Hematopoietic multipotent progenitor cell treated with erythropoietin and hydrocortisone succinate and interleukin-3 and kit ligand, for 17 days (in vitro differentiated cells): ENCODE measurements around the gene ACTN4.
A peak's percentile ranks its signal among the peaks of the same experiment; 100 is the strongest.
"Not testable (repeated sequence)": the region's sequence is repeated elsewhere in the genome, so short reads cannot be mapped to it uniquely, and the experiment has no call there.

ENCODE experiments used
- DNase-seq: peaks from one replicate; pipeline ENCODE4 v3.0.0-alpha.2; 2015; ENCODE audit warnings: low spot score

ACTN4 gene

GRCh38 chr19:38770228-38770948 is 122.9 kb downstream of the ACTN4 start:
- DNase-seq: not testable (repeated sequence)

- DNase-seq: not testable (repeated sequence)
These were observed 123.5 kb downstream of the ACTN4 start for GRCh38 chr19:38770949-38771275.

GRCh38 chr19:38771569-38771968 is 124.1 kb downstream of the ACTN4 start:
- DNase-seq: not testable (repeated sequence)

GRCh38 chr19:38773469-38774177 is 126.2 kb downstream of the ACTN4 start, which contains the start of gene LGALS7:
LGALS7 (minus strand) TSS chr19:38773517; CDS start chr19:38773492, 25 bp downstream.
- no peak for DNase-seq

GRCh38 chr19:38774181-38774950 is 126.9 kb downstream of the ACTN4 start:
- DNase-seq: no peak

- no peak for DNase-seq
These were observed 131.3 kb downstream of the ACTN4 start for GRCh38 chr19:38778733-38779132.

GRCh38 chr19:38780443-38780842 is 133.0 kb downstream of the ACTN4 start:
- DNase-seq: no peak

GRCh38 chr19:38781058-38781457 is 133.6 kb downstream of the ACTN4 start:
- DNase-seq: peak; percentile 51
